Measurements from ENCODE around the gene BCL11A.

BCL11A gene

DNA sequence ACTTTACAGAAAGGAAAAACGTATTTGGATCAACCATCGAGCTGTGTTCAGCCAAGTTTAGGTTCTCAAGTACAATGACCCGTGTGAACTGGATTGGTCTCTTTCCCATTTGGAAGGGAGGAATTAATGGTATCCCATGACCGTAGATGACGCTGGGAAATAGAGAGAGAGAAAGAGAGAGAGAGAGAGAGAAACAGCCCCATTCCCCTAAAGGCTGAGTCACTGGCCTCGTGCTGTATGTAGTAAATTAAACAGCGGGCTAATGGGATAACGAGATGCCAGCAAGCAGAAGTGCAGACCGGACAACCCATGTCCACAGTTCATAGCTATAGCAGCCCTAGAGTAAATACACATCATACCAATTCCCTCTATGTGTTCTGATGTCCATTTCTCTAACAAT, 99.6 kb downstream of the BCL11A start:
- DNase-seq = no peak

DNA sequence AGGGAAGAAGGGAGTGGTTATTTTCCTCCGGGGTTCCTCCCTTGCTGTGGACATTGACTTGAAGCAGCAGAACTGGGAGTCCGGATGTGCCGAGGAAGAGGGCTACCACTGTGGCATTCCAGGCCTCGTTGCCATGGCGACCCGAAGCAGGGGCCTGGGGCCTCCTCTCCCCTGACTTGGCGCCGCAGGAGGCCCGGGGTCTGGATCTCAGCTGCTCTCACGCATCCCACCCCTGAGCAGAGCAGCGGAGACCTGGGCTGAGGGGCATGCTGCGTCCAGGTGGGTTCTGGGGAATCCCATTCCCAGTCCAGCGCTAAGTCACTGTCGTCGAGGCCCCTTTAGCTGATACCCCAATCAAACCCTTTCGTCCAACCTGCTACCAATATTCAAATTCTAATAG, 100.2 kb downstream of the BCL11A start:
- no peak for DNase-seq

DNA sequence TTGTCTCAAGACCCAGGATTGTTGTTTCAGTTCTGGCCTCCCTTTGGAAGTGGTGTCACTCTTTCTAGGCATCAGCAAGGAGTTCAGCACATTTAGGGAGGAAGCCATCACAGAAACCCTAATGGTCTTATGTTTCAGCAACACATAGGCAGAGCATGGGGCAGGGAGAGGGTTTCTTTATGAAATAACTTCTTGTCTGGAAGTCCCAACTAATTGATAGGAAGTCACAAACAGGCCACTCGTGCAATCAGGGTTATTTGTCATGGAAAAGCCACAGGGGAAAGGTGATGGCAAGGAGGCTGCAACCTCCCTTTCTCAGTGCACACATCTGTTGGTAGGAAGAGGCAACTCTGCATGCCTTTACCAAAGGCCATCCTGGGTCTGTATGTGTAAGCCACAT, 103.0 kb downstream of the BCL11A start:
- no peak for DNase-seq

DNA sequence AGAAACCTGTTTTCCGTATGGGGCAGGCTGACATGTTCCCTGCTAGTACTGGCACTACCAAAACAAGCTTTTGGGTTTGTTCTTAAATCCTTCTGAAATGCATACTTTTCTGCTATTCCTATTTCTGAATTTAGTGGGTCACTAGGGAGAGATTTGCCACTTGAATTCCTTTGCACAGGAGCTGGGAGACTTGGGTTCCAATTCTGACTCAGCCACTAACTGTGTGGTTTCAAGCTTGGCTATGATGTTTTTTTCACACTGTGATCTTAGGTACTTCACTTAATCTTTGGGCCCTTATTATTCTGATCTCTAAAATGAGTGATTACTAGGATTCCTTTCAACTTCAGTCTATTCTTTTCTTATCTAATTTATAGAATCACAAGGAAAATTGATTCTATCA, 105.5 kb downstream of the BCL11A start:
- DNase-seq = no peak

DNA sequence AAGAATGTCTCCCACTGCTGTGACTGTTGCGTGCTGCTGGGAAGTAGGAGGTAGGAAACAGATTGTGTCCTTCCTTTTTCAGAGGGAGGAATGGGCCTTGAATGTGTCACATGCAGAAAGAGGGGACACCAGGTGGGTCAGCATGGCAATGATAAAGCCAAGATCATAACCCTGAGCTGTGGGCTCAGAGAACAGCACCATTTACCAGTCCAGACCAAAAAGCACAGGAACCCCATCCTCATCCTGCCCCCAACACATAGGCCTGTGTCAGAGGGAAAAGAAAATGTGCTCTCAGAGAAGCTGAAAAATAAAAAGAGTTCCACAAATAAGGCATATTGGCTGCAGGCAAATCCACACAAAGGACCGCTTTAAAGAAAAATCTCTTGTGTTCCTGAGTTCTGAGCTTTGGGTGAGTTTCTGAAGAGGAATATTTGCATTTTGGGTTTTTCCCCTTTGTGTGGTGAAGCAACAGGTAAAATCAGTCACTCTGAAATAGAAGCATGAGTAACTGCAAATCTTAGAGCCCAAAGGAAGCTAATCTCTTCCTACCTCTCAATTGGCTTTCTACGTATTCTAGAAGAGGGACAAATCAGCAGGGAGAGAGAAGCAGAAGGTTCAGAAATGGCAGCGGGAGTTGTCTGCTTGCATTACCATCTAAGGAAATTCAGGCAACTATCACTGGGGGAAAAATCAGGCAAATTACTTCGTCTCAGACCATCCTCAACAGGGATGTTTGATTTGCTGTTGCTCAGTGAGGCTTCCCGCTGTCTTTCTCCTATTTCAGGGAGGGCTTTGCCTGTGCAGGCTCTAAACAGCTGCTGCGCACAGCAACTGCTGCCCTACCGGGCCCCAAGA, 106.8 kb downstream of the BCL11A start:
- DNase-seq = no peak

DNA sequence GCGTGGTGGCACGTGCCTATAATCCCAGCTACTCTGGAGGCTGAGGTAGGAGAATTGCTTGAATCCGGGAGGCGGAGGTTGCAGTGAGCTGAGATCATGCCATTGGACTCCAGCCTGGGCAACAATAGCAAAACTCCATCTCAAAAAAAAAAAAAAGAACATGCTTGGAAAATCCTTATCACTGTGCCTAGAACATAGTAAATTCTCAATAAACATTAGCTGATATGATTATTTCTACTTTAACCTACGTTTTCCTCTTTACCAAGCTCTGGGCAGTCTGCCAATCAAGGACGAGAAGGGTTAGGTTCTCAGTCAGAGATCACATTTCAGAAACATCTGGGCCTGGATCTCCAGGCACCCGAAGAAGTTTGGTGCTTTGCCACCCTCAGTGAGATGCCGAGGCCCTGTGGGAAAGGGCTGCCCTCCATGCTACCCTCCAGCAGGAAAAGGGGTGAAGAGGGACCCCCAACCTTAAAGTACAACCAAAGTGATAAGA, 107.7 kb downstream of the BCL11A start:
- no peak for DNase-seq

DNA sequence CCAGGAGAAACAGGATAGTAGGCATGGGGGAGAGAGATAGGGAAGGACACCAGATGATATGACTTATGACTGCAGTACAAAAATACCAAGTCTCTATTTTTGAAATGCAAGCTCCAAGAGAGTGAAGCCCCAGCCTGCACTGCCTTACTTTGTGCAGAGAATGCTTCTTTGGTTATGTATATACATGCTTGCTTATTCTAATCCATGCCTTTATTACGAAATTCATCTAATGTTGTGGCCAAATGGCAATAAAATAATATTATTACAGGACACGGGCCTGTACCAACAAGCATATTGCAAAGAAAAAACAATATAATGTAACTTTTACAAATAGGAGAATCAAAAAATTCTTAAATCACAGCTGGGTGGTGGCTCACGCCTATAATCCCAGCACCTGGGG, 110.8 kb downstream of the BCL11A start:
- no peak for DNase-seq

DNA sequence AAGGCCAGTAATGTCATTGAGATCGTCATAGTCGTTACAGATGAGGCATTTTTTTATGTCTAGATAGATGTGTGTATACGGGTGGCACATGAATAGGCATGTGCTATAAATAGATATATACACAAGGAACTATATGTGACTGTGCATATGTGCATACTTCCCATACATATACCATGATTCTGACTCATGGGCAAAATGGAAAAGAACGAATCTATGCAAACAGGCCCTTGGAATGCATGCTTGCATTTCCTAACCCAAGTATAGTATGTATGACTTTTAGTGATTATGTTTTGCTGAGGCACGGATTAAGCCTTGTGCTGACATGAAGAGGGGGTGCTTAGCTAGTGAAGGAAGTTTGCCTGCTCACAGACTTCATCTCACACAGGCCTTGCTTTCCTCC, 111.7 kb downstream of the BCL11A start:
- no peak for DNase-seq

DNA sequence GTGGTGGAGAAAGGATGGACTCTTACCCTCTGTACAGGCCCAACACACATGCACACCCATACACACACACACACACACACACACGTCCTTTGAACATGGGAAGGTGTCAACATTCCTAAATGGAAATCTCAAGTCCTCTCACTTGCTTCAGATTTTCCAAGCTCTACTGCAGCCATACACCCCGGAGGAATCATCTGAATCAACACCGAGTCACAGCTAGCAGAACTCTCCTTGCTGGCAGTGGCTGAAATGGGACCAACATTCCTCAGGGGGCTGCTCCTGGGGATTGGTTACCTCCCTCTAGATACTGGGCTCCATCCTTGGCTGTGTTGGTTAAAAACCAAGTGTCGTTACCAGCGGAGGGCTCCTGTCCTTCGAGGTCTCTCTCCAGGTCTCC, 112.7 kb downstream of the BCL11A start:
- DNase-seq = no peak

DNA sequence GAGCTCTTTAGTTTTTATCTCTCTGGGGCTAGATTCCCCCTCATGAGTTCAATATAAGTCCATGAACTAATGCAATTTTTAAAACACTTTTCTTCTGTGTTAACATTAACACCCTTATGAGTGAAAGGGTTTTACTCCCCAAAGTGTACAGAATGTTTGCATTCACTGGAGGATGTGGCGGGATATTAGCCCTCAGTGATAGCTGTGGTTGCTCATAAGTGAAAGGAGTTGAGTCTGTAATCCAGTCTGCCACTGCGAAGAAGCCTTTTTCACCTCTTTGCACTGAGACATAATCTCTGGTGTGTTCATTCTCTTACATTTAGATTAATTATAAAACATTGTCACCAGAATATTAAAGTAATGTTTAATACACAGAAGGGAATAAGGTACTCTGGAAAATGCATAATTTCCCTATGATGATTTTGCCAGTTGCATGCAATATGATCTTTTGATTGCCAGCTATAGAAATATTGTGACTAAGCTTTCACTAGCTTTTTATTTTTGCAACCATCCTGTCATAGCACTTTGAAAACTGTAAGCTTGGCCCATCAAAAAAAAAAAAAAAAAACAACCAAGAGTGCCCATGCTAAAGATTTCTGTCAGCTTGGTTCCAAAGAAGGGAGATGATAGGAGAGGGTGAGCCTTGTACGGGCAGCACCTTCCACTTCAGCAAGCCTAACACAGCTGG, 113.2 kb downstream of the BCL11A start:
- no peak for DNase-seq

DNA sequence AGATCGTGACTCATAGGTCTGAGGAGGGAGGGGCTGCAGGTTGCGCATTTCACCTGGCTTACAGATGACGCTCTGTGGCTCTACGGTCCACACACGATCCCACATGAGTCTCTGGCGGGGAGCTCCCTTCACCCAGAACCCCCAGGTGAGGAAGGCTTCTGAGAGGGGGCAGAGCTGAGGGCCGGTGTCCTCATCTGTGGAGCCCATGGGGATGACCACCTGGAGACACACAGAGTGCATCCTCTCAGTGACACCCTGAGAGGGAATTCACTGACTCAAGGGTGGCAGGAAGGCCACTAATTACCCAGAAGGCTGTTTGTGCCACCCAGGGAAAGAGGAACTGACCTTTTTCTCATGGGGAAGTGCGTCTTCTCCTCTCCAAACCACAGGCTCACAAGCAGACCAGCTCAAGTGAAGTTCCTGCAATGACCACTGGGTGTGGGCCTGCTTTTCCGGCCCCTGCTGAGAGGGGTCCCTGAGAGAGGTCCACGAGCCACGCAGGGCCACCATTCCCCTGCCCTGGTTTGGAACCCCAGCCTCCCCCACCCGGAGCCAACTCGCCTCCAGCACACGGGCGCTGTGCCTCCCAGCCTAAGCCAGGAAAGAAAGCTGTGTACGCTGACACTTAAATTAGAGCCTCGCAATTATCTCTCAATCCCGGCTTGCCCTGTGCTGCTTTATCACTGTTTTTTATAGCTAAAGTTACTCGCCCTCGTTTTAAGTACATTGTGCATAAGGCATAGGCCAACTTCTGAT, 114.1 kb downstream of the BCL11A start:
- DNase-seq = no peak

DNA sequence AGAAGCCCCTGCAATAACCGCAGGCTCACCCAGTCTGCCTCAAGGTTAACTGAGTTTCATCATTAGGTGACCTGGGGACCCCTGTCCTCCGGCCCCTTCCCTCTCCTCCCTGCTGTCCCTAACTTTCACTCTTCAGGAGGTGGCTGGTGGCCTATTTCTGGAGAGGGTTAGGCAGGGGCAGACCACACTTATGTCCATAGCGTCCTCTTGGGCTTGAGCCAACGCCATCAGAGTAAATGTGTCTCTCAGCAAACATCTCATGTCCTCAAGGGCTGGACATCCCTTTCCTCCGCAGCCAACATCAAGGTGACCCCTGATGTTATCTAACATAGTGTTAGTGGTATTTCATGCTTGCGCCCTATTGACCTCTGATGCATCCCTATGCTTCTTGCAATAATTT, 114.8 kb downstream of the BCL11A start:
- no peak for DNase-seq

DNA sequence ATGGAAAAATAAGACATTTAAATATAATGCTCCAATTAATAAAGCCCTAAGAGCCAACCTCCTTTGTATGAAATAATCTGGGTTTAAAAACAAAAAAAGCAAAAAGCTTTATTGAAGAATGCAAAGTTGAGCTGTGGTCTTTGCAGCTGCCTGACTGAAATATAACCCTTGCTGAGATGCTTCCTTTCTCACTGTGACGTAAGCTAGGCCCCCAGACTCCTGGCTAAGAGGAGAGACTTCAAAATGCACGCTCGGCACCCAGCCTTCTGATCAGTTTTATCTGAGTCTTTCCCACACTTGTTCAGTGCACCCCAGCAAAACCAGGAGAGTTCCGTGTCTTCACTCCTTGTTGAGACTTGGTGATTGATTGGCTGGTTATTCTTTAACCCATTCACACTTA, 115.3 kb downstream of the BCL11A start:
- DNase-seq = no peak

DNA sequence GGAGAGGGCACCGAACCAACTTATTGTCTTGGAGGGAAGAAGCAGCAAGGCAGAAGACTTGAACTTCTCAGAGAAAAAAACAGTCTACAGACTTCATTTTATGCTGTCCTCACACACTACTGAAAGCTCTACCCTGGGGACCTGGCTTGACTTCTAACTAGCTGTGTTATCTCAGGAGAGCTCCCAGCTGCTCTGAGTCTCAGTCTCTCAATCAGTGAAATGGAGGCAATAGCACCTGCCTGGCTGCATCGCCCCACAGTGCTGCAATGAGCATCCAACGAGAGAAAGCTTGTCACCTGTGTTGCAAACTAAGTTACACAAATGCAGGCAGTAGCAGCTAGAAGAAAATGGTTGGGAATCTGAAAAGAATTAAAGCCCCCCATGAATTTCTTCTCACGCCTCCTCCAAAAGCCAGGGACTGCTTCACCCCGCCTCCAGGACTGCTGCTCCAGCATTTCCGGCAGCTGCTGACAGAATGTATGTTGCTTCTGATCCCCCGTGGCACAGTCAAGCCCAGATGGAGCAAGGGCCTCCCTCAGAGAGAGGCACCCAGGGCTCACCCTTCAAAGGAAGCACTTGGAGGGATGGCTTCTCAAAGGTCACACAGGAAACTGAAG, 116.3 kb downstream of the BCL11A start:
- DNase-seq = no peak

DNA sequence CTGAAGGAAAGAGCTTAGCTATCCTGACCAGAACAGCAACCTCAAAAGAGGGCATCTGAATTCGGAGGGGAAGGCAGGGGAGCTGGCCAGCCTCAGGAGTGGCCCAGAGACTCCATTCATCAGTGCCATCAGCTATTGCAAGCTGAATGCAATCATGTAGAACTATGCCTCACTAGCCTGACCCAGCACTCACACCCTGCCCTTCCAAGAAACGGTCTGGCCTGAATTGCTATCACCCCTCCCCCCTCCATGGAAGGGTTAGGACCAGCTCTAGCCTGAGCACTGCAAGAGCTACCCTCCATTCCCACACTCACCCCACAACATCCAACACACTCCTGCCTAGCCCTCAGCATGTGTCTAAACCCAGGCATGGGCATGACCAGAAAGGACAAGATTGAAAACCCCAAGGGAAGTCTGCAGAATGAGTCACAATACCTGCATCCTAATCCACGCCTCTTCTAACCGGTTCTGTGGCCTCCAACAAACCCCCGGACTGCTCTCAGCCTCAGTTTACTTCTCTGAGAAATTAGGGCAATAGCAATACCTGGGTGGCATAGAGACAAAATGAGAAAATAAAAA, 120.3 kb downstream of the BCL11A start:
- no peak for DNase-seq

DNA sequence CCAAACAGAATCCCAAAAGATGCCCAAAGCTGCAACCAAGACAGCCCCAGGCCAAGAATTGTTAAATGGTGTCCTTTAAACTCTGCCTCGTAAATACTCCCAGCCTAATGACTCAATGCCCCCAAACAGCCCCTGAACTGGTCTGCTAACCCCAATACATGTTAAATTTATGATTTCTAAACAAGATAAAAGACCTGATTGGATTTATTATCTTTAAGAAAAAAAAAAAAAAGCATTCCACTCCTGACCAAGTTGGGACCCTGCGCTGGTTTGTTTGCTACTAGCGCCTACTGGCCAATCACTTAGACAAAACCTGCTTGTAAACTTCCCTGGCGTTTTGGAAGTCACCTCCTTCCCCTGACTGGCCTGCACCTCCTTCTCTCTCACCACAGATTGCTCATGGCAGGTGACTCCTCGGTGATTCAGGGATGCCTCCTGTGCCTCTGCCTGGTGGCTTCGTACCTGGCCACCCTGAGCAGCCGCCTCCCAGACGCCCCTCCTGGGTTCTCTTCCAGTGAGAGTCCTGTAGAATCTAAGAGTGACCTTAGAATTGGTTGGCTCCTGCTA, 121.3 kb downstream of the BCL11A start:
- DNase-seq = no peak

DNA sequence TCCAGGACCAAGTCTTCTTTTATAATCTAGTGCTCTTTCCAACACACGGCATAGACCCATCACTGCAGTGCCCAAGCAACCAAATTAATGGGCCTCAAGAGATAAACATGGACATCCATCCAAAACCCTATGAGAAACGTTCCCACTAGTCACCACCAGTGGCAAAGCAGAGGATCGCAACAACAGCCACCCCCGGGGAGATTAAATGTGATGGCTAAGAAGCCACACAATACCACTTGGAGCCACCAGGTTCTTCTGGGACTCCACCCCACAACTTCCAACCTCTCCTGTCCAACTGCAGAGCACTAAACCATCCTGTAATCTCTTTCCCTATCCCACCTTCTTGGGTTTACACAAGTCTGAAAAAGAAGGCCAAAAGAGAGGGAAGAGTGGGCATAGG, 123.8 kb downstream of the BCL11A start:
- DNase-seq = no peak

DNA sequence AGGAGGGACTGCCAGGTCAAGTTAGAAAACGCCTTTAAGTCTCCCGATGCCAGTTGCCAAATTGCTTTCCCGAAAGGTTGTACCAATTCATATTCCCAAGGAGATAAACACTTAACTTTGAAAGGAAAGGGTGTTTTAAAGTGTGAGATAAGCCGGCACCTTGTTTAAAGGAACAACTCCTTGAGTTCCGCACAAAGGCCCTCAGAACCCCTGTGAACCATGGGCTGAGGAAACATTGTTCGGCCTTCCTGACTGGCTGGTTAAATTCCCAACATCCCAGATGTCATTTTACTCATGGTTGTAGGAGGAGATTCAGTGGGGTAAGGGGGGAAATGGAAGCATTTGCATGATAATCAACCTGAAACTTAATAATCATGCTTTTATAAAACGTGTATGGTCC, 126.6 kb downstream of the BCL11A start:
- DNase-seq = no peak

DNA sequence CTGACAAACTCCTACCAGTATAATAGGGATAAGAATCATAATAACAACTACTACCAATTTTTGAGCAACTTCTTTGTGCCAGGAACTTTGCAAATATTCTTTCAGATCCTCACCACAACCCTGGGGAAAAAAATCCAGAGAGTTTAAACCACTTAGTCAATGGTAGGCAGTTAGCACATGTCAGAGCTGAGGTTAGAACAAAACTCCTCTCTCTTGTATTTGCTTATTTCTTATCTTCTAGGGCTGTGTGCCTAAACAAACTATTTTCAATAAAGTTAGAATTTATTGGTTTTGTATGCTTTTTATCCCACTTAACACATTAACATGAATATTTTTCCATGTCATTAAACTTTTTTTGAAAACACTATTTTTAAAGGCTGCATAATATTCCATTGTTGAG, 127.1 kb downstream of the BCL11A start:
- DNase-seq = no peak

DNA sequence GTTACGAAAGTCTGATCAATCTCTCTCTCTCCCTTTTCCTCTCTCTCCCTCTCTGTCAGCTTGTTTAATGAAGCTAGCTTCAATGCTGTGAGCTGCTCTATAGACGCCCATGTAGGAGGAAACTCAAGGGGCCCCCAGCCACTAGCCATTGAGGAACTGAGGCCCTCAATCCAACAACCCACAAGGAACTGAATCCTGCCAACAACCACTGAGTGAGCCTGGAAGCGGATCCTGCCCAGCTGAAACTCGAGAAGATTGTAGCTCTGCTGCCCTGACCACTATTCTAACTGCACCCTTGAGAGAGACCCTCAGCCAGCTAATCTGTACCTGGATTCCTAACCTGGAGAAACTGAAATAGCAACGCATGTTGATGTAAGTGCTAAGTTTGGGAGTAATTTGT, 129.2 kb downstream of the BCL11A start:
- DNase-seq = no peak

DNA sequence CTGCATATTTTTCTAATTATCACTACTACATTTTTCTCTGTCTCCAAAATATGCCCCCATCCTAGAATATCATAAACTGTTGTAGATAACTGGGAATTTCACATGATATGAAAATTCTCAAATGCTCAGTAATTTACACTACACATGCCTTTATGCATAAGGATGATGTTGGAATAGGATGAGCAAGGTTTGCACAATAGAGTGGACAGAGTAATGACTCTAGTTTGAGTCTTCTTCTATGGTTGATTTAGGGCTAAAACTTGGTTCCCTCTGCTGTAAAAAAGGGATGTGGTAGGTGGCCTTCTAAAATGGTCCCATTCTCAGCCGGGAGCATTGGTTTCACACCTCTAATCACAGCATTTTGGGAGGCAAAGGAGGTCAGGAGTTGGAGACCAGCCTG, 129.9 kb downstream of the BCL11A start:
- DNase-seq = no peak

DNA sequence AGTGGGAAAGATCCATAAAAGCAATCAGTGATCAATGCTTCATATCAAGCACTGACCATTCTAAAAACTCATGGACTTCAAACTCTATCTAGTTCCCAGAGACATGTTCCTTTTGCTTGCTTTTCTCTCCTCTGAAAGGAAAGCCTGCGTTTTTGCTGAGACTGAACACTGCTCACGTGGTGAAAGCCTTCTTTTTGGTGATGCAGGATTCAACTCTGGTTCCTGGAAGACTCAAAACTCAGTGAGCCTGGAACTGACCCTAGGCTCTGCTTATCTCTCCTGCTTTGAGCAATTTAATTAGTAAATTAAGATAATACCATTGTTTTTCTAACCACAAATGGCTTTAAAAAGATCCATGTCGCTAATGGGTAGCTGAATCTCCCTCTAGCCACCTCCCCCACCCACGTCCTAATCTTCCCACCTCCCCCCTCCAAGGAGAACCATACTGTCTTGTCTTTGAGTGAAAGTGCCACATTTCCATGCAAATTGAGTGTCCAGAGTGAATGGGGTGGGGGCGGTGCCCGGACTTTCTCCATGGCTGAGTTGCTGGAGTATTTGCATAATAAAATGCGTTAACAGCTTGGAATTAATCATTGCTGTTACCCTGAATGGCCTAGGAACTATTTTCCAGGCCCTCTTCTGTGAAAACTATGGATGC, 130.5 kb downstream of the BCL11A start:
- no peak for DNase-seq
